Activated B cell treated with CpG ODN at 0.5 μM for 24 hours (primary cell): ENCODE data around the gene TRPM4. TPM values are rescaled to one million over a fixed set of nuclear protein-coding genes. Genes with fewer than 3 reads are reported as not detected.

Experiments
- ATAC-seq: fragments of 200-7000 bp; cut with Tn5 transposase; one replicate; pipeline ENCODE4 v1.10.0; 2021; ENCODE audit warnings: low read depth, mild to moderate bottlenecking, moderate library complexity
- CTCF ChIA-PET: fragments of 350-600 bp; sonication (Branson Sonifier 250); formaldehyde crosslinking; loops from one replicate; lab custom pipeline; 2021; ENCODE audit warnings: antibody characterized with exemption; lab: Charles Lee
- POLR2A ChIA-PET: fragments of 350-600 bp; sonication (Branson Sonifier 250); formaldehyde crosslinking; loops from one replicate; lab custom pipeline; 2021; ENCODE audit warnings: antibody characterized with exemption; lab: Charles Lee
- DNase-seq: peaks from one replicate; pipeline ENCODE4 v3.0.0; 2022
- H3K27ac Mint-ChIP-seq: one replicate; pipeline ENCODE4 v1.8.0; 2020; ENCODE audit warnings: mixed read lengths
- H3K27me3 Mint-ChIP-seq: one replicate; pipeline ENCODE4 v1.8.0; 2021; ENCODE audit warnings: mixed read lengths
- H3K36me3 Mint-ChIP-seq: one replicate; pipeline ENCODE4 v1.8.0; 2021; ENCODE audit warnings: low read depth, mixed read lengths
- H3K4me1 Mint-ChIP-seq: one replicate; pipeline ENCODE4 v1.8.0; 2021; ENCODE audit warnings: mixed read lengths
- H3K4me3 Mint-ChIP-seq: one replicate; pipeline ENCODE4 v1.8.0; 2020; ENCODE audit warnings: mild to moderate bottlenecking, mixed read lengths
- H3K9me3 Mint-ChIP-seq: one replicate; pipeline ENCODE4 v1.8.0; 2020; ENCODE audit warnings: mixed read lengths
- intact Hi-C: fragments of 100-400 bp; cut with micrococcal nuclease; formaldehyde crosslinking; loops from one replicate; pipeline ENCODE4 v1.15.1; 2024
- total RNA-seq: library from RNA; stranded (reverse); gene quantifications from 2 replicates; pipeline ENCODE4 v1.2.3, GENCODE V29; 2022
- TF ChIP-seq, protein P1 (sequence below): fragments of 200-600 bp; IDR thresholded peaks from one replicate; pipeline ENCODE4 v1.8.0; 2022; ENCODE audit warnings: antibody characterized with exemption, mild to moderate bottlenecking

TRPM4 gene
- total RNA-seq, 1 donor from 2014 or later, result not detected

DNA sequence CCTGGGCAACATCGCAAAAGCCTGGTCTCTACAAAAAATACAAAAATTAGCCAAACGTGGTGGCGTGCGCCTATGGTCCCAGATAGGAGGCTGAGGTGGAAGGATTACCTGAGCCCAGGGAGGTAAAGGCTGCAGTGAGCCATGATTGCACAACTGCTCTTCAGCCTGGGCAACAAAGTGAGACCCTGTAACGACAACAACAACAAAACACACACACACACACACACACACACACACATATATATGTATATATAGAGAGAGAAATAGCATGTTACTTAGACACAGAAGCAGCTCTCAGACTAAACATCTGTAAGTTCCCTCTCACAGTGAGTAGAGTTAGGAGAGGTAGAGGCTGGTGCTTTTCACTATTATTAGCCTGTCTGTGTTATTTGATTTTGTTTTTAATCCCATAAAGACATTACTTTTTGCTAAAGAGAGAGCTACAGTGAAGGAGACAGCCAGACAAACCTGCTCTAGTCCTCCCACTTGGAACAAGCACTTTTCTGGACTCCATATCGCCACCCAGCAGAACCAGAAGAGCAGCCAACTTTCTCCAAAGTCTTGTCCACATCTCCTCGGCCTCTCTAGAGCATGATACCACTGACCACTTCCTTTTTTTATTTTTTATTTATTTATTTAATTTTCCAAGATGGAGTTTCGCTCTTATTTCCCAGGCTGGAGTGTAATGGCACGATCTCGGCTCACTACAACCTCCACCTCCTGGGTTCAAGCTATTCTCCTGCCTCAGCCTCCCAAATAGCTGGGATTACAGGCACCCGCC, 46.2 kb upstream of the TRPM4 start:
- ATAC-seq (no peak), DNase-seq (no peak)
- Mint-ChIP-seq H3K4me1 (peaks cover 17% of the 10 kb centered on the region), H3K27ac (no peak overlapping the region), H3K27me3 (no peaks in the 10 kb centered on the region), H3K9me3 (no peaks in the 10 kb centered on the region), H3K36me3 (peaks cover 28% of the 10 kb centered on the region), H3K4me3 (no peak overlapping the region)
- ChIA-PET CTCF (interaction anchor here (0.6 to 1.6 kb wide), 2 partner anchors 87 to 97 kb away, joined by 3 to 6 read pairs; no protein-coding TSS in a partner anchor), POLR2A (interaction anchor here (0.6 kb wide), 1 partner anchor 10 kb away, joined by 3 read pairs; no protein-coding TSS in a partner anchor)
- intact Hi-C loops, result loop anchor here (5.0 to 10.0 kb wide), 4 partner anchors 96 to 763 kb away; partner anchors contain the start of genes AKT1S1, DBP, GYS1 and RUVBL2
- TF ChIP-seq, protein P1, sequence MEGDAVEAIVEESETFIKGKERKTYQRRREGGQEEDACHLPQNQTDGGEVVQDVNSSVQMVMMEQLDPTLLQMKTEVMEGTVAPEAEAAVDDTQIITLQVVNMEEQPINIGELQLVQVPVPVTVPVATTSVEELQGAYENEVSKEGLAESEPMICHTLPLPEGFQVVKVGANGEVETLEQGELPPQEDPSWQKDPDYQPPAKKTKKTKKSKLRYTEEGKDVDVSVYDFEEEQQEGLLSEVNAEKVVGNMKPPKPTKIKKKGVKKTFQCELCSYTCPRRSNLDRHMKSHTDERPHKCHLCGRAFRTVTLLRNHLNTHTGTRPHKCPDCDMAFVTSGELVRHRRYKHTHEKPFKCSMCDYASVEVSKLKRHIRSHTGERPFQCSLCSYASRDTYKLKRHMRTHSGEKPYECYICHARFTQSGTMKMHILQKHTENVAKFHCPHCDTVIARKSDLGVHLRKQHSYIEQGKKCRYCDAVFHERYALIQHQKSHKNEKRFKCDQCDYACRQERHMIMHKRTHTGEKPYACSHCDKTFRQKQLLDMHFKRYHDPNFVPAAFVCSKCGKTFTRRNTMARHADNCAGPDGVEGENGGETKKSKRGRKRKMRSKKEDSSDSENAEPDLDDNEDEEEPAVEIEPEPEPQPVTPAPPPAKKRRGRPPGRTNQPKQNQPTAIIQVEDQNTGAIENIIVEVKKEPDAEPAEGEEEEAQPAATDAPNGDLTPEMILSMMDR, result no peak

DNA sequence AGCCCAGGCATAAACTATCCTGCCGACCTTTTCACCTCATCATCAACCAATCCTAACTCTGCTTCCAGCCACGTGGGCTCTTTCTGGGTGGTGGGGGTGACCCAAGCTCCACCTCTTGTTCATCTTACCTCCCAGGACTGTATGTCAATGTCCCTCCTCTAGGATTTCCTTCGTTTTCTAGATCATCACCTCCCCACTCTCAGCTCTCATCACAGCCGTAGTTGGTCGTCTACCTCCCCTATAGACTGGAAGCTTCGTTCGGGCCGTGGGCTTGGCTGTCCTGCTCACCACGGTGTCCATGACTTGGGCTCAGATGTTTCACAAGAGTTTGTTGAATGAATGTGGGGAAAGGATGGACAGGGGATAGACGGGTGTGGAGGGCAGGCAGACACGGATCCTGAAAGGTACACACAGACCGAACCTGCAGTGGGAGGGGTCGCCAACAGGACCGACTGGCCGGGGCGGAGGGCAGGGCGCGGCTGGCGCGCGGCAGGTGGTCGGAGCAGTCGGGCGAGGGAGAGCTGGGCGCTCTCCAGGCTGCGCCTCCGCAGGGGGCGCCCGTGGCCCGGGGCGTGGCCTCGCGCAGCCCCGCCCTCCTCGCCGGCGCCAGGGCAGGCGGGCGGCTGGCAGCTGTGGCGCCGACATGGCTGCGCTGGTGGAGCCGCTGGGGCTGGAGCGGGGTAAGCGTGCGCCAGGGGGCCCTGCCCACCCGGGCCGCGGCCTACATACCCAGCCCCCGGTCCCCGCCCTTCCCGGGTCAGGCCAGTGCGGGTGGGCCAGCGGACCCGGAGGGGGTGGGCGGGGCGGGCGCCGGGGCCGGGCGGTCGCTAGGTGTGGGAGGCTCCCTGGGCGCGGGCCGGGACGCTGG, 43.6 kb upstream of the TRPM4 start, which contains the start of gene LIN7B:
Gene LIN7B (plus strand): TSS at position 609 of the 868 bp plus-strand sequence. CDS start 35 bp downstream, at position 644.
- Mint-ChIP-seq H3K27ac (peak within 1 kb of the TSS; percentile 68), H3K4me3 (peak within 1 kb of the TSS; percentile 86), H3K4me1 (peaks cover 38% of the 10 kb centered on the region), H3K27me3 (no peaks in the 10 kb centered on the region), H3K9me3 (no peaks in the 10 kb centered on the region), H3K36me3 (peaks cover 5% of the 10 kb centered on the region)
- ChIA-PET POLR2A (interaction anchor here (0.5 to 1.6 kb wide), 8 partner anchors 14 to 476 kb away, joined by 3 to 10 read pairs (median 4); no protein-coding TSS in a partner anchor), CTCF (interaction anchor here (1.0 to 1.8 kb wide), 14 partner anchors 8 to 469 kb away, joined by 3 to 21 read pairs (median 4); partner anchors contain the start of genes CA11 and GYS1)
- intact Hi-C loops, result loop anchor here (2.0 to 10.0 kb wide), 5 partner anchors 15 to 761 kb away; partner anchors contain the start of genes AKT1S1, DBP, GYS1 and RUVBL2
- DNase-seq (peak; percentile 91), ATAC-seq (peak; percentile 65)
- TF ChIP-seq, protein P1, result no peak

DNA sequence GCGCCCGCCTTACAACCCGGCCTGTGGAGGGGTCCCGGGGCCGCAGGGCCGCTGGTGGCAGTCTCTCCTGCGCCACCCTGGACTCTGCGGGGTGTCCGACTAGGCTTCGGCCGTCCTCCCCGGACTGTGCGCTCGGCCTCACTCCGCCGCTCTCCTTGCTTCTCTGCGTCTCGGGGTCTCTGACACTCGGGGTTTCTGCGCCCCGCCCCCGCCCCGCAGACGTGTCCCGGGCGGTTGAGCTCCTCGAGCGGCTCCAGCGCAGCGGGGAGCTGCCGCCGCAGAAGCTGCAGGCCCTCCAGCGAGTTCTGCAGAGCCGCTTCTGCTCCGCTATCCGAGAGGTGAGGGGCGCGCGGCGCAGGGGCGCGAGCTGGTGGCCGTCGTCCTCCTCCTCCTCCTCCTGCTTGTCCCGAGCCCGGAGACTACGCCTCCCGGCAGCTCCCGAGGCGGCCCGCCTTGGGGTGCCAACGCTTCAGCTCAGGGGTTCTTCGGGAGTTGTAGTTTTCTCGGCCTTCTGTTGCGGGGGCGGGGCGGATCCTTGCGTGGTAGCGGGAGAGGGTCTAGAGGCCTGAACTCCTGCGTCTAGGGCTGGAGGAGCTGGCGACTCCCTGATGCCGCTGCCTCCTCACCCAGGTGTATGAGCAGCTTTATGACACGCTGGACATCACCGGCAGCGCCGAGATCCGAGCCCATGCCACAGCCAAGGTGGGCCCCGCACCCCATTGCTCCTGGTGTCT, 42.8 kb upstream of the TRPM4 start:
- ChIA-PET POLR2A (interaction anchor here (0.6 to 1.6 kb wide), 7 partner anchors 13 to 563 kb away, joined by 3 to 10 read pairs (median 4); no protein-coding TSS in a partner anchor), CTCF (interaction anchor here (1.0 to 2.9 kb wide), 14 partner anchors 9 to 469 kb away, joined by 3 to 21 read pairs (median 4); partner anchors contain the start of genes CA11 and GYS1)
- Mint-ChIP-seq H3K27me3 (no peaks in the 10 kb centered on the region), H3K4me1 (peaks cover 39% of the 10 kb centered on the region), H3K4me3 (peak overlapping the region; percentile 70), H3K27ac (no peak overlapping the region), H3K36me3 (no peaks in the 10 kb centered on the region), H3K9me3 (no peaks in the 10 kb centered on the region)
- no peak for ATAC-seq
- TF ChIP-seq, protein P1, result no peak
- DNase-seq, result no peak
- intact Hi-C loops, result loop anchor here (2.0 to 10.0 kb wide), 5 partner anchors 14 to 760 kb away; partner anchors contain the start of genes AKT1S1, DBP, GYS1 and RUVBL2

DNA sequence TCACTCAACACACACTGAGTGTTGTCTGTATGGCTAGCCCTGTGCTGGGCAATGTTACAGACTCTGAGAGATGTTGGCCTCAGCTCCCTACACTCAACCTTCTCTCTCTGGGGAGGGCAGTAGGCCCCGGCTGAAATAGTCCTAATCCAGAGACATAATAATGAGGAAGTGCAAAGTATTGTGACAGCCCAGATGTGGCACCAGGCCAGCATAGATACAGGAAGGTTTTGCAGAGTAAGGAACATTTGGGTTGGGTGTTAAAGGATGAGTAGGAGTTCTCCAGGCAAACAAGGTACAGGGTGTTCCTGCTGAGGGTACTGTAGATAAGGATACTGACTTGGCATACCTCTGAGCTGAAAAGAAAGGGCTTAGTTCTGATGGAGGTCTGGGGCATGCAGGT, 41.0 kb upstream of the TRPM4 start:
- ChIA-PET POLR2A (interaction anchor here (0.6 kb wide), 1 partner anchor 239 kb away, joined by 7 read pairs; no protein-coding TSS in a partner anchor), CTCF (interaction anchor here (2.9 kb wide), 1 partner anchor 10 kb away, joined by 8 read pairs; no protein-coding TSS in a partner anchor)
- TF ChIP-seq, protein P1, result no peak
- DNase-seq, result no peak
- H3K27me3 Mint-ChIP-seq, result peaks cover 7% of the 10 kb centered on the region
- peaks cover 50% of the 10 kb centered on the region for H3K4me1 Mint-ChIP-seq
- intact Hi-C loops, result loop anchor here (10.0 kb wide), 3 partner anchors 122 to 758 kb away; partner anchors contain the start of genes AKT1S1, DBP, GYS1 and RUVBL2
- H3K4me3 Mint-ChIP-seq, result peak overlapping the region; percentile 50
- no peaks in the 10 kb centered on the region for H3K36me3 Mint-ChIP-seq
- no peaks in the 10 kb centered on the region for H3K9me3 Mint-ChIP-seq
- ATAC-seq, result no peak
- H3K27ac Mint-ChIP-seq, result no peak overlapping the region
